Lower leg skin (tissue), 4 donors: ENCODE results near the gene PES1. TPM values are rescaled to one million over a fixed set of nuclear protein-coding genes. Genes with fewer than 3 reads are reported as not detected.

Experiments used
- DNase-seq, 2 donors: peaks; one replicate each; pipeline ENCODE4 v3.0.0-alpha.2; 2019; ENCODE audit warnings: low spot score in 2 of 2
- H3K4me3 ChIP-seq: fragments of 200-600 bp; sonication (generic); 2 replicates; pipeline ENCODE4 v1.5.1; 2017; ENCODE audit warnings: mild to moderate bottlenecking, low read depth; ENCODE audit not compliant: poor library complexity, severe bottlenecking
- CTCF ChIP-seq, 3 donors: fragments of 450-650 bp; IDR thresholded peaks; one replicate each; pipeline ENCODE4 v1.5.1; 2016; ENCODE audit warnings: antibody characterized with exemption in 3 of 3, mild to moderate bottlenecking in 3 of 3, moderate library complexity in 2 of 3
- POLR2A ChIP-seq, 2 donors: fragments of 450-650 bp; IDR thresholded peaks; one replicate each; pipeline ENCODE4 v1.6.1; 2016 to 2017; ENCODE audit warnings: antibody characterized with exemption in 2 of 2, mild to moderate bottlenecking in 1 of 2, moderate library complexity in 1 of 2
- WGBS, 2 donors: methylation state at CpG; one replicate each; pipeline ENCODE4 v1.1.5; 2018; 5-methylcytosine and 5-hydroxymethylcytosine counted together
- intact Hi-C: fragments of 100-400 bp; cut with DNase I; formaldehyde crosslinking; loops from one replicate; pipeline ENCODE4 v1.15.0; 2023; ENCODE audit warnings: low total_unique reads
- total RNA-seq, 4 donors: library from RNA; depleted of rRNA; stranded (reverse); fragments of >200 nt; gene quantifications; one replicate each; pipeline ENCODE4 v1.1.0, GENCODE V29; 2016

Gene PES1
- total RNA-seq, 4 donors from 2014 or later = 43.1 to 55.6 (median 49.1) TPM

- 77 to 82% methylated on average over 6 of the region's 6 CpGs for WGBS, 2 donors
- H3K4me3 ChIP-seq = no peak overlapping the region
- intact Hi-C loops = no loop called here
- TF ChIP-seq CTCF (IDR thresholded peaks at IDR 0.05) (no peak), POLR2A (IDR thresholded peaks at IDR 0.05) (no peak)
- DNase-seq = no peak
Measured at GRCh38 chr22:30580896-30581295, 10.8 kb downstream of the PES1 start.

GRCh38 chr22:30578481-30578880 is 13.2 kb downstream of the PES1 start:
- DNase-seq = no peak
- no peak for TF ChIP-seq CTCF (IDR thresholded peaks at IDR 0.05)
- TF ChIP-seq POLR2A (IDR thresholded peaks at IDR 0.05) = no peak
- intact Hi-C loops = no loop called here
- WGBS, 2 donors = 88 to 89% methylated on average over 12 of the region's 12 CpGs
- no peak overlapping the region for H3K4me3 ChIP-seq

GRCh38 chr22:30575859-30576258 is 15.9 kb downstream of the PES1 start:
- intact Hi-C loops = no loop called here
- DNase-seq = no peak
- TF ChIP-seq CTCF (IDR thresholded peaks at IDR 0.05) (no peak), POLR2A (IDR thresholded peaks at IDR 0.05) (no peak)
- H3K4me3 ChIP-seq = no peak overlapping the region
- WGBS, 2 donors = 48 to 61% methylated on average over 10 to 15 of the region's 15 CpGs

- intact Hi-C loops = no loop called here
- 48 to 69% methylated on average over 10 to 12 of the region's 12 CpGs for WGBS, 2 donors
- no peak for TF ChIP-seq POLR2A (IDR thresholded peaks at IDR 0.05)
- no peak for TF ChIP-seq CTCF (IDR thresholded peaks at IDR 0.05)
- no peak overlapping the region for H3K4me3 ChIP-seq
- DNase-seq = no peak
Measured at GRCh38 chr22:30574997-30575671, 16.6 kb downstream of the PES1 start.

- WGBS, 2 donors = 24 to 28% methylated on average over 34 to 42 of the region's 75 CpGs
- H3K4me3 ChIP-seq = no peak within 1 kb of the TSS
- no peak for DNase-seq
- TF ChIP-seq POLR2A (IDR thresholded peaks at IDR 0.05) = no peak
- TF ChIP-seq CTCF (IDR thresholded peaks at IDR 0.05) = no peak
- intact Hi-C loops = no loop called here
Measured at GRCh38 chr22:30574095-30574981, 17.4 kb downstream of the PES1 start, which contains the start of gene GAL3ST1. TSS of gene GAL3ST1 (minus strand) at chr22:30574665. CDS start at chr22:30557392, 17,273 bp downstream.
